ENCODE data around the gene A4GALT.

- TF ChIP-seq EZH2 (IDR thresholded peaks at IDR 0.05; ENCODE audit: borderline replicate concordance, low read length) (no peak), CTCF (IDR thresholded peaks at IDR 0.05; ENCODE audit: low read length) (no peak)
Observed at GRCh38 chr22:42760806-42761565, 40.3 kb upstream of the A4GALT start.
